Activated CD4-positive, CD25-positive, alpha-beta regulatory T cell treated with anti-CD3 and anti-CD28 coated beads, Interleukin-2, amount 50 U/mL, for 24 hours (primary cell): ENCODE measurements around the gene DNASE2.

Experiments
- ATAC-seq, 2 donors: fragments of 150-1000 bp; cut with Tn5 transposase; one replicate each; pipeline ENCODE4 v1.10.0; 2021; ENCODE audit warnings: mild to moderate bottlenecking in 1 of 2, moderate library complexity in 1 of 2

Gene DNASE2

DNA sequence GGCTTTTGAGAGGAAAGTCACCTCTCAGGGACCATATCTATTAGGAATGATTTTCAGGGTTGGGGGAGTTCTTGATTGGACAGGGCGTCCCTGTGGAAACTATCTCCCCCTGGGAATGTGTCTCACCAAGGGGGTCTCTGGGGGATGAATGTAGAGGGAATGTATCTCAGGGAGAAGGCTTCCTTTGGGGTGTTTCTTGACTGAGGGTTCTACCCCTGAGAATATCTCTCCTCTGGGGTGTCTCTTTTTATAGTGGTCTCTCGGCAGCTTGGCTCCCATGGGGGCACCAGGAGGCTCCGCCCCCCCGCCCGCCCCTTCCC is 47.9 kb downstream of the DNASE2 start:
- ATAC-seq: no peak

DNA sequence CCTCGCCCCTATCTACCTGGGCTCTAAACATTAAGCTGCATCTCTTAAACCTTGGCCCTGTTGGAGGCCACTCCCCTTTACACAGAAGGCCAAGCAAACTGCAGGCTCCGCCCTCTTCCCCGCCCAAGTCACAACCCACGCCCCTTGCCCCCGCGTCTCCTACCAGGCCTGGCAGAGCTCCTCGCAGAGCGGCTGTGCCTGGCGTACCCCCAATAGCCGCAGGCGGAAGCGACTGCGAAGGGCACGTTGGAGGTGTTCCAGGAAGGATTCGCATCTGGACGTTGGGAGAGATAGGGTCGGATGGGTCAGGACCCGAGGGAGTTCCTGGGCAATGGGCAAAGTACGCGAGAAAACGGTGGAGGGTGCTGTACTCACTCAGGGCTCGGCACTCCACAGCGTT is 52.8 kb downstream of the DNASE2 start:
- peak in 1 of 2 donors; percentile 48 for ATAC-seq

DNA sequence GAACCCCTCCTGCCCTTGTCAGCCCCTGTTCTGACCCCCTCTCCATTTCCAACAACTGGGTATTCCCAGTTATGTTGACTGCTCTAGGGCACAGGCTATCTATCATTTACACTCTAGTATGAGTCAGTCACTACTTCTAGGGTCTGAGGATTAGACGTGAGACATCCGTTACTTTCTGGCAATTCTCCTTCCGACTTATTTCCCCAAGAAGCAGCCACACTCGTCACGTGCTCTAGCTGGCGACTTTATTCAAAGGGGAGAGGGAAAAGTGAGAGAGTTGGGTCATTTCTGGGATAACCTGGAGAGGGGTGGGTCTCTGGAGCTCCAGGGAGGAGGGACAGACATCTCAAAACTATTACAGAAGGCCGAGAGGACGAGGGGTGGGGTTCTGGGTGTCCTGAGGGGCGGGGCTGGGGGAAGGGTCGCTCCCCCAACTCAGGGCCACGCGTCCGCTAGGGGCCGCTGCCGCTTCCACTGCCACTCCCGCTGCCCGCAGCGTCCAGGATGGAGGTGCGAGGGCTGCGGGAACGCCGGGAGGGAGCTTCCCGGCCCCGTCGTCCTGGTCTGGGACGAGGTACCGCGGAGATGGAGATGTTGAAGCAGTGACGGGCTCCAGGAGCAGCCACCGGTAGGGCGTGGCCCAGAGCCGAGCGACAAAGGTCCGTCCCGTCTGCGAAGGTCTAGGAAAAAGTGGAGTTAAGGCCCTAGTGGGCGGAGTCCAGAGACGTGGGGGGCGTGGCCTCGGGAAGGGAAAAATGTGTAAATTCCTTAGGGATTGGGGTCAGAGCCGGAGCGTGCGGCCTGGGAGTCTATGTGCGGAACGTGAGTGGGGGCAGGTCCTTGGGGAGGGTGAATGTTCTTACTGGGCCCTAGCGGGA is 55.8 kb downstream of the DNASE2 start:
- no peak for ATAC-seq
